HL-60/S4 treated with phorbol 12-myristate 13-acetate at 8.2 ng/mL for 4 days and 3 days (cell line): Measurements from ENCODE around the gene SLX9.

Experiments used
- in situ Hi-C: fragments of 300-500 bp; cut with MboI; formaldehyde crosslinking; loops from 2 replicates; pipeline ENCODE4 v1.15.0; 2022; ENCODE audit warnings: low sequenced_read_pairs

SLX9 gene

GRCh38 chr21:44998086-44998620 lies 58.3 kb downstream of the SLX9 start:
- in situ Hi-C loops = no loop called here

DNA sequence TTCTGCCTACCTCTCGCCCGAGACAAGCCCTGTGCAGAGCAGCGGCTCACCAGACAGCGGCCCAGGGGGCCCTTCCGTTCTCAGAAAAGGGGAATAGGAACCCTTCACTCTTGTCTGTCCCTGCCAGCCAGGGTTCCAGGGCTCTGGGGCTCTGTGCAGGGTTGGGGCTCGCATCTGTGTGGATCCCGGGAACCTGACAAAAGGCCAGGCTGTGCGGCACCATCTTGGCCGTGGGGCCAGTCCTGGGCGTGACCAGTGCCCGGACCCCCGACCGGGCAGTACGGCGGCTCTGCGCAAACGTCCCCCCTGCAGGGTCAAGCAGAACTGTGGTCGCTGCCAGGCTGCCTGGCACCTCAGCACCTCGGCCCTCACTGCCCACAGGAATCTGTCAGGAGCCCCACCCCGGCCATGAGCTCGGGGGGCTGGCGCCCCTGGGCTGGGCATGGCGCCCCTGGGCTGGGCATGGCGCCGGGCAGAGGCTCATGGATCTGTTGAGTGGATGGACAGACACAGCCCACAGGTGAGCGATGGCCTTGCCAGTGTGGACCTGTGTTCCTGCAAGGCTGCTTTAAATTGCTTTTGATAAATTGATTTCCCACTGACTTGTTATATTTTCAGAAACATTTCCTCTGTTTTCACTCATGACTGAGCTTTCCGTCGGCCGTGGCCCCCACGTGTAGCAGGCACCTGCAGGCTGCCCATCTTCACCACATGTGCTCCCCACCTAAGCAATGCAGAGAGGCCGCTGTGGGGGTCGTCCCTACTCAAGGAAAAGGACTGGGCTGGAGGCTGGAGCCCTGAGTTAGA lies 59.0 kb downstream of the SLX9 start:
- in situ Hi-C loops = no loop called here

DNA sequence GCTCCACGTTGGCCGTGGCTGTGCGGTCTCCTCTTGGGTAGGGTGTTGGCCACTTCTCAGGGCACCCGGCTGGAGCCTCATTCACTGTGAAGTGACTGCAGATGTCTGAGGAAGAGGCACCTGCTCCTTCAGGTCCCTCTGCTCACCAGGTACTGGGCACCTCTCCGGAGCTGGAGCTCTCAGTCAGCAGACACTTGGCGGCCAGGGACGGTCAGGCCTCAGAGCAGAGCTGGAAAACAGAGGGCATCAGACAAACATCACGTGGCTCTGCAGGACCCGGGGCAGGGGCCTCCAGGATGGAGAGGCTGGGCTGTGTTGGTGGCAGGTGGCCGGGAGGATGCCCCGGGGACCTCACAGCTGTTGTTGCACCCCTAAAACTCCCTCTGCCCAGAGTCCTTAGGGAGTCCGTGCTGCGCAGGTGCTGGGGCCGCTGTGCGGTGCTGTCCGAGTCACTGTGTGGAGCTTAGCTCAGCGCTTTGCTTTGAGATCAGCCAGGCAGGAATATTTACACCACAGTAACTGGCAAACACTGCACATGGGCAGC lies 59.7 kb downstream of the SLX9 start:
- in situ Hi-C loops = no loop called here

DNA sequence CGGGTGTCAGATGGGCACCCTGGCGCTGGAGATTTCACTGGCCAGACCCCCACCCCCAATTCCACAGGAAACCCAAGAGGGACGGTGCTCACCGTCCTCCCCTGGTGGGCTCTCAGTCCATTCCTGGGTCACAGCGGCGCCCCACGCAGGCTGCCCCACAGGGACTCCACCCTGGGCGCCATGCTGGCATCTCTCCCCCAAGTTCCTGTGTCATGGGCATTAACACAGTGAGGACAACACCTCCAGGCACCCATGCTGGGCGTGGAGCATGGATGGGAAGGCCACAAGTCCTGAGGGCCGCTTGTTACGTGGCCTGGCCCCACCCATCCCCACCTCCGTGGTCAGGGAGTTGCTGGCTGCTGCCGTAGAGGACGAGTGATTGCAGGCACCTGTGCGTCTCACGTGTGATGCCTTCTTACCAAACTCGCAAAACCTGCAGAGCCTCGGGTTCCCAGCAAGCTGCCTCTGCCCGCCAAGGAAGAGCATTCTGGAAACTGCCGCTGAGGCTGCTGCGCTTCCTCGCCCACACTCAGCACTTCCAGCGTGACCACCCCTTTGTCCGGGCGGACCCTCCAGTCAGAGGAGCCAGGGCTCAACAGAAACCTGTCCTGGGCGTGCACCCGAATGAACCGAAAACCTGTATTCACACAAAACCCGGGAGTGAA lies 60.3 kb downstream of the SLX9 start:
- in situ Hi-C loops = no loop called here

GRCh38 chr21:45000637-45001133 lies 60.9 kb downstream of the SLX9 start:
- in situ Hi-C loops = no loop called here

DNA sequence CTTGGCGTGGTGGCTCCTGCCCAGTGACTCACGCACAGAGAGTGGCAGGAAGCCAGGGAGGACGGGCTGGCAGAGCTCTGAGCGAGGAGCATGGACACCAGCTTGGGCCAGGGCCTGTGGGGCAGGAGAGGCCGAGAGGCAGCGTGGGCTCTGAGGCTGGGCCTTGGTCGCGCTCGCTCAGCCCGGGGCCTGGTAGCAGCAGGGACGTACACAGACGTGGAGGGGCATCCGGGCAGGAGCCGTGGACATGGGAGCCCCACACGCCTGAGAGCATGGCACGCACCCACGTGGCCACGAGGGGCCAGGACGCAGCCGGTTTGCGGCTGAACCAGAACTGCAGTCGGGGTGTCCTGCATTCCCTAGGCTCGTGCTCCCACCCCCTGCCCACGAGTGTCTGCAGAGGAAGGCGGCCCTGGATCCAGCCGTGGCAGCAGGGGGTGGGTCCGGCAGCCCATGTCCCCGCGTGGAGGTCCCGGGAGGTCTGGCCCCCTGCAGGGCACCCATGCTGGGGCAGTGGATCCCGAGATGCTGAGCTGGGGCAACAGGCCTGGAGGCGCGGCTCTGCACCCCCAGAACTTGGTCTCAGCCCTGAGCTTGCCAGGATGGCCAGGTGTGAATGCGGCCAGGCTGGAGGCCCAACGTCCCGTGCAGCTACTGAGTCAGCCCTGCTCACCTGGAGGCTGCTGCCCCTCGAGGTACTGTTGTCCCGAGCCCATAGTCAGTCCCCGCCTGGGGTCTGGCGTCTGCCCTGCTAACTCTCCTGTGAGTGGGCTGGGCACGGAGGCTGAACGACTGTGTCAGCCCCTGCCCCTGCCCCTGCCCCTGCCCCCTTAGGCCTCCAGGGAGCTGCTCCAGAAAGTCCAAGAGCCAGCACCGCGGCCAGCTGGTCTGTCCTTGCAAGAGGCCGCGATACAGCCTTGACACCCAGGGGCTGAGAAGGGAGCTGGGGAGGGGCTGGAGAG lies 61.6 kb downstream of the SLX9 start:
- in situ Hi-C loops = no loop called here

GRCh38 chr21:45002381-45003204 lies 62.8 kb downstream of the SLX9 start:
- in situ Hi-C loops = no loop called here

GRCh38 chr21:45003331-45004058 lies 63.7 kb downstream of the SLX9 start:
- in situ Hi-C loops = no loop called here

DNA sequence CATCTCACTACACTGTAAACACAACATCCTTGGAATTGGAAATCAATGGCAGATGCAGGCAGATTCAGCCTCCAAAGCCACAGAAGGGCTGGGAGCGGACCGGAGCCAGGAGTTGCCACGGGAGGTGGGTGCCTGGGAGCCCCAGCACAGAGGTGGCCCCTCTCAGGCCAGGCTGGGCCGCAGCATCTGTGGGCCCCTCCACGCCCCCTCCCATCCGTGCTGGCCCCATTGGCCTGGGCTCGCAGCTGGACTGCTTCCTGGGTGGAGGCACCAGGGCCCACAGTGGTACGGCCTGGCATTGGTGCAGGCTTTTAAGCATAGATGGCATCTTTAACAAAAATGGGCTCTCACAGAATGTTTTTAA lies 64.2 kb downstream of the SLX9 start:
- in situ Hi-C loops = no loop called here

- in situ Hi-C loops = no loop called here
Measured at GRCh38 chr21:45004481-45005247, 64.8 kb downstream of the SLX9 start.

DNA sequence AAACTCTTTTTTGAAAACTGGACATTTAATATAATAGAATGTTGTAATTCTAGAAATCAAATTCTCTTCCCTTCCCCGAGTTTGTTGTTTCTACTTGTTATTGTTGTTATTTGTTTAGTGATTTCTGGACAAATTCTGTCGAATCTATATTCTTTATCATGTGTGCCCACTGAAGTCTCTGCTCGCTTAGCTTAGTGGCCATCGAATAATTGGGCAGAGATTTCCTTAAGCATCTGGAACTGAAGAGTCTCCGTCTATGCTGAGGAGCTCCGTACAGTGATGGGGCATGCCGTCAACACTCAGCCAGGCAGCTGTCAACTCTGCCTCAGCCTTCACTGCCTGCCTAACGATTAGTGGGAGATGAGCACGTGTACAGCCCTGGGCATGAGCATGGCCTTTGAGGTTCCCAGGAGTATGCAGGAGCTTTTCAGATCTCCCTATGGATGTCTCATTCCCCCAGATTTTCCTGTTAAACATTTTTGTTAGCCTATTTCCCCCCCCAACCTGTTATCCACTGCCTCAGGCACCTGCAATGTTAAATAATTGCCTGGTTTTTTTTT lies 66.8 kb downstream of the SLX9 start:
- in situ Hi-C loops = no loop called here

DNA sequence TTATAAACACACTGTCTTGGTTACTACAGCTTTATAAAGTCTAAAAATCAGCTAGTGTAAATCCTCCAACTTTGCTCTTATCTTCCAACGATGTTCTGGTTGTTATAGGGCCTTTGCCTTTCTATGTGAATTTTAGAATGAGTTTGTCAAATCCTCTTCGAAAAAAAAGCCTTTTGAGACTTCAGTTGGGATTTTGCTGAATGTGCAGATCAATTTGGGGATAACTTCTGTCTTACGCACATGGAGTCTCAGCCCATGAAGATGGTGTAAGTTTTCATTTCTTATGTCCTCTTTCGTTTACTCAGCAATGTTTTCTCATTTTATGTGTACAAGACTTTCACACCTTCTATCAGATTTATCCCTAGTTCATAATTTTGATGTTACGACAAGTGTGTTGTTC lies 69.8 kb downstream of the SLX9 start:
- in situ Hi-C loops = no loop called here

- in situ Hi-C loops = no loop called here
Measured at GRCh38 chr21:45010096-45010495, 70.3 kb downstream of the SLX9 start.

- in situ Hi-C loops = no loop called here
Measured at GRCh38 chr21:45010860-45011259, 71.0 kb downstream of the SLX9 start.

DNA sequence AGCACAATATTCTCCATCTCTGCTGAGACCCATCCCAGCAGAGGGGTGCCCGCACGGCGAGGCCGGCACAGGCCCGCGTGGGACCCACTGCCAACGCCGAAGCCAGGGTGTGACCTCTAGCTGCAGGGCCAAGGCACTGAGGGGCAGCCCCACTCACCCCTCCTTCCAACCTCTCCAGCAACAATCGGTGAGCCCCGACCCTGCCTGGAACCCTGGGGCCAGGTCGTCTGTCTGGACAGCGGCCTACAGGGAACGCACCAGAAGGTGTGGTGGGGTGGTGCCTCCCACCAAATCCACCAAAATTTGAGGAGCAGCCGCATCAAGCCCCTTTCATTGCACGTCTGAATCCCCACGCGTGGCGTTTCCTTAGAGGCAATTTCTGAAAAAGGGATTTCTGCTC lies 71.6 kb downstream of the SLX9 start:
- in situ Hi-C loops = no loop called here

DNA sequence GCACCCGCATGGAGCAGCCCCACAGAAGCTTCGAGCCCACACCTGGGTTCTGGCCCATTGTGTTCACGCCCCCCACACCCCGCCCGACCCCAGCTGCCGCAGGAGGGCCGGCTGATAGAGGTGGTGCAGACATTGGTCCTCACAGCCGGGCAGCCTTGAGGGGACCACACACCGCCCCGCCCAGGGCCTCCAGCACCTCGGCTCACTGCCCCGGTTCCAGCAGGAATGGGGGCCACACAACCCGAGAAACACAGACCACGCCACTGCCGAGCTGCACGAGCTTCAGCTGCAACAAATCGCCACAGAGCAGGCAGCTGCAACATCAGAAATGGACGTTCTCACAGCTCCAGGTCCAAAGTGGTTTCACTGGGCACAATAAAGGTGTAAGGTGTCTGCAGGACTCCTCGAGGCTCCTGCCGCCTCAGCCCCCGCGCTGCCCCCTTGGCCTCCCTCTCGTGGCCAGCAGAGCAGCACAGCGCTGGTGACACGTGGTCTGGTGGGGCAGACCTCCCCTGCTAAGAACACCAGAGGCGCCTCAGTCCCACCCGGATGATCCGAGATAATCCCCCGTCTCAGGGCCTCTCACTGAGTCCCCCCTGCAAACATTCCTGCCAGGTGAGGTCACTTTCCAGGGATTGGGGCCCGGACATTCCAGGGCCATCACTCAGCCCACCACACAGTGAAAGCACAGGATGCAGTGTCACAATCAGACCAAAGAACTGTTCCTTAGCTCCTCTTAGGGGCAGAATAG lies 72.3 kb downstream of the SLX9 start:
- in situ Hi-C loops = no loop called here

DNA sequence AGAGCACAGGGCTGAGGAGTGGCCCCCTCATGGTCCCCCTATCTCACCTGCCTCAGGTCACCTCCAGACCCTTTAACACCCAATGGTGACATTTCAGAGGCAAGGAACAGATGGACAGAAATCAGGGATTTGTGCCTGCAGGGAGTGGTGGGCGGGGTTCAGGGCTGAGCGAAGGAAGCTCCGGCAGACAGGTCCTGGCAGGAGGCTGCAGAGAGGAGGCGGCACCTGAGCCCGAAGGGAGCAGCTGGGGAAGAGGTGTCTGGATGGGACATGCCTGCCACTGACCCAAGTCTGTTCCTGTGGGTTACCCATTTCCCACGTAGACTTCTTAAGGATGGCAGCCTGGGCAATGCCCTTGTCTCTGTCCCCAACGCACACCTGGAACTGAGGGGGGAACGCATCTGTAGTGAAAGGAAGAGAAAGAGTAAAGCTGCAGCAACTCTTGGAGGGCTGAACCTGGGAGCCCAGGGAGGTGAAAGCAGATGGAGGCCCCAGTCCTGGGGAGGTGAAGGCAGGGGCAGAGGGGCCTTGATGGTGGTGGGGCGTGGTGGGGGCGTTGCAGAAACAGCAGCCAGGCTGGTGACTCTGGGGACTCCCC lies 72.9 kb downstream of the SLX9 start:
- in situ Hi-C loops = no loop called here
